Measurements from ENCODE around the gene RAB6A. TPM values are rescaled to one million over a fixed set of nuclear protein-coding genes. Genes with fewer than 3 reads are reported as not detected.

The RAB6A gene
- total RNA-seq, 1 experiment from 2014 or later, result 121 TPM

DNA sequence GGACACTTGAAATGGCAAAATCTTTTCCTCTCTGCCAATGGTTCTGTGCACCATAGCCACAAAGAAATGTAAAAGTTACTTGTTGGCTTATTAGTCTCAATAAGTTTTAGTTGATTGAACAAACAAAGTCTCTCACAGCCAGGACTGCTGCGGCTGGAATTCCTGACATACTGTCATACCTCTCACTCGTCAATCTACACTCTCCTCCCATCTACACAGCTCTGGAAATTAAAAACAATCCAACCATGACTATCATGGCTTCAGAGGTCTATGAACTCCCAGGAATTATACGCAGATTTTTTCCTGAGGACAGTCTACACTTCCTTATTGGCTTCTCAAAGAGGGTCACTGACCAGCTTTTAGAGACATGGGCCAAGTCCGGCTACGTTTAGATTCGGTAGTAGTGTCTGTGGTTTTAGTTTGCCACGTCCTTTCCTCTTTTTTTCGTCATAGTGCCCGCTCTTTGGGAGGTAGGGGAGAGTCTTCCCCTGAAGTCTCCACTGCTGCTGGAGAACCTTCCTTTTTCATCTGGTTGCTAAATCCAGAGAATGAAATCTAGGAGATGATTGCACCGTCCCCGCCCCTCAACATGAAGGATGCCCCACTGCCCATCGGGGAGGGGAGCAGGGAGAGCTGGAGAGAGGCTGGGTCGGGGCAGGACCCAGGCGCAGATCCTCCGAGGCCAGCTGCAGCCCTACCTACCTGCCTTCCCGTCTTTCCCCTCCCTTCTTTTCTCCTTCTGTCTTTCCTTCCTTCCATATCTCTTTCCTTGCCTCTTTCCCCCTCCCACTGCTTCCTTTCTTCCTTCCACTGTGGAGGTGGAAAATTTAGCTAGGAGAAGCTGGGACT is 115.5 kb downstream of the RAB6A start:
- TF ChIP-seq ZNF274 (IDR thresholded peaks at IDR 0.05; ENCODE audit: low read depth, low read length), result no peak
- TF ChIP-seq POLR2A (IDR thresholded peaks at IDR 0.05; ENCODE audit: borderline replicate concordance, extremely low read depth, insufficient read depth, insufficient read length), result no peak
- no peak for TF ChIP-seq JUND (IDR thresholded peaks at IDR 0.05)
- TF ChIP-seq RAD21 (IDR thresholded peaks at IDR 0.05; ENCODE audit: low read depth), result no peak
- TF ChIP-seq CEBPB (IDR thresholded peaks at IDR 0.05; ENCODE audit: low read depth), result no peak
- TF ChIP-seq ZFX (IDR thresholded peaks at IDR 0.05), result no peak
- TF ChIP-seq, protein P1, sequence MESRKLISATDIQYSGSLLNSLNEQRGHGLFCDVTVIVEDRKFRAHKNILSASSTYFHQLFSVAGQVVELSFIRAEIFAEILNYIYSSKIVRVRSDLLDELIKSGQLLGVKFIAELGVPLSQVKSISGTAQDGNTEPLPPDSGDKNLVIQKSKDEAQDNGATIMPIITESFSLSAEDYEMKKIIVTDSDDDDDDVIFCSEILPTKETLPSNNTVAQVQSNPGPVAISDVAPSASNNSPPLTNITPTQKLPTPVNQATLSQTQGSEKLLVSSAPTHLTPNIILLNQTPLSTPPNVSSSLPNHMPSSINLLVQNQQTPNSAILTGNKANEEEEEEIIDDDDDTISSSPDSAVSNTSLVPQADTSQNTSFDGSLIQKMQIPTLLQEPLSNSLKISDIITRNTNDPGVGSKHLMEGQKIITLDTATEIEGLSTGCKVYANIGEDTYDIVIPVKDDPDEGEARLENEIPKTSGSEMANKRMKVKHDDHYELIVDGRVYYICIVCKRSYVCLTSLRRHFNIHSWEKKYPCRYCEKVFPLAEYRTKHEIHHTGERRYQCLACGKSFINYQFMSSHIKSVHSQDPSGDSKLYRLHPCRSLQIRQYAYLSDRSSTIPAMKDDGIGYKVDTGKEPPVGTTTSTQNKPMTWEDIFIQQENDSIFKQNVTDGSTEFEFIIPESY (IDR thresholded peaks at IDR 0.05; ENCODE audit: extremely low read depth, insufficient replicate concordance, low read length), result no peak
- TF ChIP-seq, protein P2, sequence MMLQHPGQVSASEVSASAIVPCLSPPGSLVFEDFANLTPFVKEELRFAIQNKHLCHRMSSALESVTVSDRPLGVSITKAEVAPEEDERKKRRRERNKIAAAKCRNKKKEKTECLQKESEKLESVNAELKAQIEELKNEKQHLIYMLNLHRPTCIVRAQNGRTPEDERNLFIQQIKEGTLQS (IDR thresholded peaks at IDR 0.05), result no peak
- no peak for TF ChIP-seq ELF1 (IDR thresholded peaks at IDR 0.05; ENCODE audit: borderline replicate concordance, low read depth)
- TF ChIP-seq, protein P3, sequence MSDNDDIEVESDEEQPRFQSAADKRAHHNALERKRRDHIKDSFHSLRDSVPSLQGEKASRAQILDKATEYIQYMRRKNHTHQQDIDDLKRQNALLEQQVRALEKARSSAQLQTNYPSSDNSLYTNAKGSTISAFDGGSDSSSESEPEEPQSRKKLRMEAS (IDR thresholded peaks at IDR 0.05), result no peak
- no peak for TF ChIP-seq SP1 (IDR thresholded peaks at IDR 0.05; ENCODE audit: low read depth)
- no peak for TF ChIP-seq YY1 (IDR thresholded peaks at IDR 0.05; ENCODE audit: extremely low read depth, insufficient replicate concordance, low read depth, low read length)
- TF ChIP-seq EZH2phosphoT487 (IDR thresholded peaks at IDR 0.05; ENCODE audit: borderline replicate concordance), result no peak
- no peaks in the 10 kb centered on the region for H3K9me2 ChIP-seq (ENCODE audit: insufficient read depth)
- RAD21 ChIA-PET (ENCODE audit: low non-redundant PET in 1 of 2, low total read pairs in 2 of 2, uncharacterized antibody in 2 of 2, unreplicated experiment in 2 of 2), result no interaction called here
- no TSS peak for BruUV-seq (replicated peaks)
- no peak for DNase-seq (ENCODE audit: low read depth, low spot score)
- H3K4me1 ChIP-seq (ENCODE audit: control insufficient read depth in 1 of 2, insufficient read depth in 2 of 2, low read length in 2 of 2), result peaks cover 3 to 14% of the 10 kb centered on the region in 2 experiments; a peak in 2 of 4 replicates
- no peaks in the 10 kb centered on the region for H3K36me3 ChIP-seq (ENCODE audit: control insufficient read depth in 1 of 2, insufficient read depth in 2 of 2, low read length in 2 of 2)
- H3K79me2 ChIP-seq (ENCODE audit: insufficient read depth, low read length), result no peaks in the 10 kb centered on the region
- H3K9me3 ChIP-seq (ENCODE audit: control insufficient read depth in 1 of 2, insufficient read depth in 1 of 2, low read depth in 1 of 2, low read length in 2 of 2), result no peaks in the 10 kb centered on the region
- CTCF ChIA-PET, result no interaction called here
- intact Hi-C loops (cut with micrococcal nuclease), result no loop called here
- no peaks in the 10 kb centered on the region for H3K27me3 ChIP-seq (ENCODE audit: insufficient read depth, low read length)
- no peak overlapping the region for H3K4me3 ChIP-seq (replicated peaks in 1 of 2; ENCODE audit: low read depth in 1 of 2, low read length in 2 of 2)
- ATAC-seq, result no peak
- POLR2A ChIA-PET, result no interaction called here
- no peak overlapping the region for H3K9ac ChIP-seq (ENCODE audit: low read length)
- no peak overlapping the region for H3K27ac ChIP-seq (ENCODE audit: low read depth, low read length)
- no peak overlapping the region for H3K4me2 ChIP-seq (ENCODE audit: low read length)
- H4K20me1 ChIP-seq (ENCODE audit: insufficient read depth), result no peaks in the 10 kb centered on the region
- H2AFZ ChIP-seq (ENCODE audit: low read depth, low read length, poor library complexity, severe bottlenecking), result no peak overlapping the region
